Heart left ventricle (tissue), 16 donors: ENCODE results near the gene PRKCB. TPM values are rescaled to one million over a fixed set of nuclear protein-coding genes. Genes with fewer than 3 reads are reported as not detected.

Experiments
- ATAC-seq, 4 donors: fragments of 200-7000 bp; cut with Tn5 transposase; one replicate each; pipeline ENCODE4 v1.9.1; 2020 to 2022; ENCODE audit warnings: moderate library complexity in 4 of 4, mild to moderate bottlenecking in 3 of 4, moderate number of reproducible peaks in 1 of 4
- DNase-seq, 5 donors: peaks; one replicate each; pipeline ENCODE4 v3.0.0-alpha.2; 2020
- H3K27ac ChIP-seq, 12 donors: fragments of 200-600 bp; sonication (generic) in 4 of 12; one replicate each; pipeline versions ENCODE4 v1.5.0 to v1.8.0; 2016 to 2022; ENCODE audit warnings: mild to moderate bottlenecking in 2 of 12
- H3K27me3 ChIP-seq, 9 donors: fragments of 200-600 bp; sonication (generic) in 2 of 9; one replicate each; pipeline versions ENCODE4 v1.5.1 to v1.8.0; 2016 to 2022; ENCODE audit warnings: mild to moderate bottlenecking in 3 of 9
- H3K36me3 ChIP-seq, 9 donors: fragments of 200-600 bp; sonication (generic) in 2 of 9; one replicate each; pipeline versions ENCODE4 v1.5.0 to v1.8.0; 2018 to 2022; ENCODE audit warnings: mild to moderate bottlenecking in 2 of 9
- H3K4me1 ChIP-seq, 12 donors: fragments of 200-600 bp; sonication (generic) in 4 of 12; one replicate each; pipeline versions ENCODE4 v1.5.0 to v1.8.0; 2016 to 2022; ENCODE audit warnings: mild to moderate bottlenecking in 3 of 12
- H3K4me3 ChIP-seq, 12 donors: fragments of 200-600 bp; sonication (generic) in 4 of 12; one replicate each; pipeline versions ENCODE4 v1.5.0 to v1.8.0; 2017 to 2022; ENCODE audit warnings: mild to moderate bottlenecking in 9 of 12, moderate library complexity in 4 of 12
- H3K9me3 ChIP-seq, 12 donors: fragments of 200-600 bp; sonication (generic) in 4 of 12; one replicate each; pipeline versions ENCODE4 v1.5.0 to v1.8.0; 2016 to 2022; ENCODE audit warnings: mild to moderate bottlenecking in 1 of 12
- CTCF ChIP-seq, 12 donors: fragments of 200-600 bp; sonication (generic) in 4 of 12; IDR thresholded peaks; one replicate each; pipeline versions ENCODE4 v1.5.0 to v1.8.0; 2018 to 2022; ENCODE audit warnings: antibody characterized with exemption in 12 of 12, mild to moderate bottlenecking in 5 of 12
- POLR2A ChIP-seq, 2 donors: fragments of 450-650 bp; IDR thresholded peaks; one replicate each; pipeline ENCODE4 v1.6.1; 2017; ENCODE audit warnings: antibody characterized with exemption in 2 of 2, mild to moderate bottlenecking in 2 of 2, moderate library complexity in 2 of 2
- WGBS, 4 donors: extraction: QIAGEN DNeasy Blood & Tissue Kit in 2 of 4; methylation state at CpG; one replicate each; pipeline versions ENCODE4 v1.1.5 to v1.1.7; 2013 to 2018; 5-methylcytosine and 5-hydroxymethylcytosine counted together
- intact Hi-C, 10 donors: fragments of 100-400 bp; cut with DNase I; formaldehyde crosslinking; loops; one replicate each; pipeline versions ENCODE4 v1.11.1 to v1.14.2; 2022
- polyA plus RNA-seq, 2 donors: library from polyadenylated mRNA; stranded (reverse); fragments of 200-250 nt; gene quantifications; one replicate each; pipeline ENCODE4 v1.2.3, GENCODE V29; 2013
- total RNA-seq, 9 donors: library from RNA; depleted of rRNA in 2 of 9; stranded (reverse); fragments of >200 nt in 2 of 9; fragmentation: NEBNext Ultra II Directional in 3 of 9; extraction: Animal tissue kit (Norgen Biotek cat#: 25700) in 3 of 9; gene quantifications; one replicate each; pipeline versions ENCODE4 v1.1.0 to v1.2.4, GENCODE V29; 2016 to 2023
- donor health status: ischemic (EF 13 %, LVEDD 7.1; RV severe dilation, severe dysfunction).
- donor health status: healthy with polysubstance abuse.
- donor health status: DM: no; HTN: yes; CAD: no.
- donor health status: DM: no; HTN: no; CAD: no.
- donor health status: ischemic (EF 25% LVEDD 6.9; RV normal size, moderate dysfunction).
- donor health status: ischemic (EF 25% LVEDD 5.7; RV mildly dilated, moderate dysfunction).
- donor health status: healthy.
- donor health status: DM: yes; HTN: yes; CAD: no.
- donor health status: ischemic (EF 35%, LVEDD 5.7; RV mildly dilated, moderate dysfunction).
- donor health status: nonischemic (EF 11% LVEDD 7.7; RV severe dilation, severe dysfunction).
- donor health status: DM: yes; HTN: yes; CAD: no.
- donor health status: PGD.
- donor health status: ischemic (EF 29% LVEDD 5.4; RV normal size, mild dysfunction).
- donor health status: nonischemic (EF 23%, LVEDD 6.1; RV moderate dilation, normal function).

Gene PRKCB
- total and polyA plus RNA-seq, 11 donors = 0.30 to 18.4 (median 1.7) TPM

GRCh38 chr16:23941025-23941424 is 105.2 kb downstream of the PRKCB start:
- Histone ChIP-seq H3K36me3 (no peaks in the 10 kb centered on the region), H3K4me1 (peaks cover 0 to 5% (median 0%) of the 10 kb centered on the region in 12 donors), H3K9me3 (no peaks in the 10 kb centered on the region), H3K27me3 (peaks cover 0 to 4% (median 0%) of the 10 kb centered on the region in 9 donors), H3K27ac (no peak overlapping the region), H3K4me3 (no peak overlapping the region)
- WGBS, 4 donors = 39 to 60% (median 48%) methylated on average over 1 of the region's 1 CpG
- intact Hi-C loops = no loop called here
- ATAC-seq = no peak
- no peak for TF ChIP-seq POLR2A (IDR thresholded peaks at IDR 0.05)
- no peak for TF ChIP-seq CTCF (IDR thresholded peaks at IDR 0.05)
- DNase-seq = no peak

GRCh38 chr16:23941963-23942564 is 106.3 kb downstream of the PRKCB start:
- DNase-seq = no peak
- H3K4me3 ChIP-seq = no peak overlapping the region
- no peaks in the 10 kb centered on the region for H3K36me3 ChIP-seq
- H3K27me3 ChIP-seq = no peaks in the 10 kb centered on the region
- no peaks in the 10 kb centered on the region for H3K9me3 ChIP-seq
- no peak overlapping the region for H3K27ac ChIP-seq
- peaks cover 0 to 5% (median 0%) of the 10 kb centered on the region in 12 donors for H3K4me1 ChIP-seq
- no peak for TF ChIP-seq CTCF (IDR thresholded peaks at IDR 0.05)
- intact Hi-C loops = no loop called here
- ATAC-seq = no peak
- WGBS, 4 donors = 46 to 56% (median 52%) methylated on average over 5 of the region's 5 CpGs

- no peaks in the 10 kb centered on the region for H3K4me1 ChIP-seq
- H3K4me3 ChIP-seq = no peak overlapping the region
- intact Hi-C loops = no loop called here
- H3K9me3 ChIP-seq = no peaks in the 10 kb centered on the region
- WGBS, 4 donors = 75 to 96% (median 88%) methylated on average over 6 of the region's 6 CpGs
- no peak for ATAC-seq
- no peaks in the 10 kb centered on the region for H3K36me3 ChIP-seq
- no peaks in the 10 kb centered on the region for H3K27me3 ChIP-seq
- no peak for DNase-seq
- TF ChIP-seq CTCF (IDR thresholded peaks at IDR 0.05) (no peak), POLR2A (IDR thresholded peaks at IDR 0.05) (no peak)
- H3K27ac ChIP-seq = no peak overlapping the region
Observed at GRCh38 chr16:23943604-23944003, 107.8 kb downstream of the PRKCB start.

- peaks cover 0 to 7% (median 0%) of the 10 kb centered on the region in 12 donors for H3K4me1 ChIP-seq
- no peak overlapping the region for H3K4me3 ChIP-seq
- intact Hi-C loops = no loop called here
- 76 to 89% (median 84%) methylated on average over 1 of the region's 1 CpG for WGBS, 4 donors
- no peaks in the 10 kb centered on the region for H3K36me3 ChIP-seq
- ATAC-seq (no peak), DNase-seq (no peak)
- no peaks in the 10 kb centered on the region for H3K27me3 ChIP-seq
- H3K9me3 ChIP-seq = no peaks in the 10 kb centered on the region
- TF ChIP-seq POLR2A (IDR thresholded peaks at IDR 0.05) = no peak
- no peak for TF ChIP-seq CTCF (IDR thresholded peaks at IDR 0.05)
- H3K27ac ChIP-seq = no peak overlapping the region
Observed at GRCh38 chr16:23944381-23944780, 108.6 kb downstream of the PRKCB start.
